ENCODE data around the gene CD53.

GRCh38 chr1:110872366-110872744 lies 593 bp upstream of the CD53 start:
- TF ChIP-seq, protein P1, sequence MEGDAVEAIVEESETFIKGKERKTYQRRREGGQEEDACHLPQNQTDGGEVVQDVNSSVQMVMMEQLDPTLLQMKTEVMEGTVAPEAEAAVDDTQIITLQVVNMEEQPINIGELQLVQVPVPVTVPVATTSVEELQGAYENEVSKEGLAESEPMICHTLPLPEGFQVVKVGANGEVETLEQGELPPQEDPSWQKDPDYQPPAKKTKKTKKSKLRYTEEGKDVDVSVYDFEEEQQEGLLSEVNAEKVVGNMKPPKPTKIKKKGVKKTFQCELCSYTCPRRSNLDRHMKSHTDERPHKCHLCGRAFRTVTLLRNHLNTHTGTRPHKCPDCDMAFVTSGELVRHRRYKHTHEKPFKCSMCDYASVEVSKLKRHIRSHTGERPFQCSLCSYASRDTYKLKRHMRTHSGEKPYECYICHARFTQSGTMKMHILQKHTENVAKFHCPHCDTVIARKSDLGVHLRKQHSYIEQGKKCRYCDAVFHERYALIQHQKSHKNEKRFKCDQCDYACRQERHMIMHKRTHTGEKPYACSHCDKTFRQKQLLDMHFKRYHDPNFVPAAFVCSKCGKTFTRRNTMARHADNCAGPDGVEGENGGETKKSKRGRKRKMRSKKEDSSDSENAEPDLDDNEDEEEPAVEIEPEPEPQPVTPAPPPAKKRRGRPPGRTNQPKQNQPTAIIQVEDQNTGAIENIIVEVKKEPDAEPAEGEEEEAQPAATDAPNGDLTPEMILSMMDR (IDR thresholded peaks at IDR 0.05), result no peak
- TF ChIP-seq POLR2A (IDR thresholded peaks at IDR 0.05), result no peak

All from body of pancreas (tissue), 4 donors.